ENCODE measurements around the gene INSR. TPM values are rescaled to one million over a fixed set of nuclear protein-coding genes. Genes with fewer than 3 reads are reported as not detected.

INSR gene
- total and polyA plus RNA-seq, 10 of the 15 experiments (the other 5 are each of a cell fraction or from before 2014, with no cell fraction given), result 4.2 to 34.9 (median 13.6) TPM

DNA sequence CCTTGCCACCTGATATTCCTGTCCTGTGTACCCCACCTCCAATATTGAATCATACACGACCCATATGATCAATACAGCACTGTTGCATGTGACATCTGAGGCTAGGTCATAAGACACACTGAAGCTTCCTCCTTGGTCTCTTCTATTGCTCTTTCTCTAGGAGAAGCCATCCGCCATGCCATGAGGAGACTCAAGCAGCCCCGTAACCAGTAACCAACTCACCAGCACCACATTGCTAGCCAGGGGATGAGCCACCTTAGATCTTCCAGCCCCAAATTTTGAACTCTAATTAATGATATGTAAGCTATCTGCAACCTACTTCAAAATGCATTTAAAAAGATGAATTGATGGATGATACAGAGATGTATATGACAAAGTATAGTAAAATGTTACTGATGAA lies 196.1 kb downstream of the INSR start:
- DNase-seq (ENCODE audit: low read depth, low spot score) (no peak), FAIRE-seq (no peak), ATAC-seq (no peak)
- ChIA-PET SMC1A (ENCODE audit: uncharacterized antibody, unreplicated experiment) (interaction anchor here (0.6 to 1.4 kb wide), 7 partner anchors 27 to 470 kb away, joined by 3 to 7 read pairs (median 3); no protein-coding TSS in a partner anchor), RAD21 (ENCODE audit: unreplicated experiment) (interaction anchor here (2.3 kb wide), 1 partner anchor 242 kb away, joined by 21 read pairs; no protein-coding TSS in a partner anchor), POLR2A (interaction anchor here (1.0 to 2.0 kb wide), 2 partner anchors 29 to 153 kb away, joined by 4 to 14 read pairs; partner anchors contain the start of gene ZNF557), CTCF (no interaction called here)
- Histone ChIP-seq H3K9me3 (replicated peaks; ENCODE audit: control insufficient read depth, insufficient read depth, low read length) (peaks cover 4% of the 10 kb centered on the region; the same call in 2 of the 3 replicates), H3K9ac (ENCODE audit: control insufficient read depth, insufficient read depth, low read length) (no peak overlapping the region; the same call in 1 of the 2 replicates), H3K79me2 (ENCODE audit: control insufficient read depth, insufficient read depth, low read length) (no peaks in the 10 kb centered on the region), H3K27ac (ENCODE audit: control insufficient read depth, insufficient read depth) (no peak overlapping the region), H3K36me3 (ENCODE audit: control insufficient read depth in 2 of 2, insufficient read depth in 2 of 2, low read length in 1 of 2) (no peaks in the 10 kb centered on the region), H3K4me2 (ENCODE audit: control insufficient read depth, insufficient read depth) (peak overlapping the region; percentile 81; the same call in 1 of the 2 replicates), H2AFZ (ENCODE audit: control insufficient read depth, low read depth, low read length) (peak overlapping the region; percentile 85), H3K4me3 (peak overlapping the region; percentile 76), H4K20me1 (ENCODE audit: control insufficient read depth, insufficient read depth) (no peaks in the 10 kb centered on the region), H3K4me1 (ENCODE audit: control insufficient read depth, insufficient read depth, low read length) (peaks cover 4% of the 10 kb centered on the region; the same call in 1 of the 2 replicates), H3K27me3 (replicated peaks in 1 of 2; ENCODE audit: control insufficient read depth in 2 of 2, insufficient read depth in 2 of 2, low read length in 1 of 2) (no peaks in the 10 kb centered on the region)
- 97% methylated on average over 3 of the region's 3 CpGs for WGBS (ENCODE audit: insufficient coverage, insufficient replicate concordance, low lambda C conversion rate, missing lambda C conversion rate)
- no TSS peak for BruUV-seq (replicated peaks)
- intact Hi-C loops (cut with micrococcal nuclease; ENCODE audit: unreplicated experiment), result loop anchor here (2.0 kb wide), 1 partner anchor 151 kb away; no protein-coding TSS in a partner anchor
- TF ChIP-seq SIX5 (IDR thresholded peaks at IDR 0.05; ENCODE audit: low read depth, low read length, severe bottlenecking) (no peak), TAF1 (IDR thresholded peaks at IDR 0.05; ENCODE audit: borderline replicate concordance, low read depth, low read length) (no peak), IKZF2 (IDR thresholded peaks at IDR 0.05) (no peak), NFXL1 (IDR thresholded peaks at IDR 0.05; ENCODE audit: borderline replicate concordance) (no peak), ZNF622 (IDR thresholded peaks at IDR 0.05) (no peak), SREBF1 (IDR thresholded peaks at IDR 0.05; ENCODE audit: low read length) (no peak), ZNF274 (IDR thresholded peaks at IDR 0.05; ENCODE audit: insufficient read depth, insufficient read length) (no peak), EED (IDR thresholded peaks at IDR 0.05; ENCODE audit: low read depth) (no peak), FOXM1 (IDR thresholded peaks at IDR 0.05; ENCODE audit: low read depth, low read length) (no peak)
- in situ Hi-C loops (cut with MboI), result no loop called here

DNA sequence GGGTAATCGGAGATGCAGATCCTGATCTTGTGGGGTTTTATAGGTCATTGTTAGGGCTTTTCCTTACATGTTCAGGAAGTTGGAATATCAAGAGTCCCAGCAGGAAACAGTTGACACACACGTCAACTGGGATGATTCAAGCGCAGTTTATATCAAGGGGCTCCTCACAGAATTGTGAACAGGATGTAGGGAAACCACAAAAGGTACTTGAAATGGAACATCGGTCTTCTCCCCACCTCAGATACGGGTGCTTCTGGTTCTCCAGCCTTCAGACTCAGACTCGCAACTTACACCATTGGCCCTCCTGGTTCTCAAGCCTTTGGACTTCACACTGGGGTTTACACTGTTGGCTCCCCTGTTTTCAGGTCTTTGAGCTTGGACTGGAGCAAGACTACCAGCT lies 205.2 kb downstream of the INSR start:
- Histone ChIP-seq H3K4me2 (ENCODE audit: control insufficient read depth, insufficient read depth) (no peak overlapping the region), H3K27ac (ENCODE audit: control insufficient read depth, insufficient read depth) (no peak overlapping the region), H3K79me2 (ENCODE audit: control insufficient read depth, insufficient read depth, low read length) (no peaks in the 10 kb centered on the region), H2AFZ (ENCODE audit: control insufficient read depth, low read depth, low read length) (no peak overlapping the region), H3K36me3 (ENCODE audit: control insufficient read depth in 2 of 2, insufficient read depth in 2 of 2, low read length in 1 of 2) (peaks cover 4 to 6% of the 10 kb centered on the region in 2 experiments; a peak in 3 of 4 replicates), H3K27me3 (replicated peaks in 1 of 2; ENCODE audit: control insufficient read depth in 2 of 2, insufficient read depth in 2 of 2, low read length in 1 of 2) (no peaks in the 10 kb centered on the region), H3K4me1 (ENCODE audit: control insufficient read depth, insufficient read depth, low read length) (no peaks in the 10 kb centered on the region), H3K4me3 (no peak overlapping the region), H3K9me3 (replicated peaks; ENCODE audit: control insufficient read depth, insufficient read depth, low read length) (peaks cover 27% of the 10 kb centered on the region), H3K9ac (ENCODE audit: control insufficient read depth, insufficient read depth, low read length) (no peak overlapping the region), H4K20me1 (ENCODE audit: control insufficient read depth, insufficient read depth) (no peaks in the 10 kb centered on the region)
- ChIA-PET SMC1A (ENCODE audit: uncharacterized antibody, unreplicated experiment) (no interaction called here), RAD21 (ENCODE audit: unreplicated experiment) (no interaction called here), POLR2A (no interaction called here), CTCF (no interaction called here)
- WGBS (ENCODE audit: insufficient coverage, insufficient replicate concordance, low lambda C conversion rate, missing lambda C conversion rate), result 75% methylated on average over 6 of the region's 6 CpGs
- FAIRE-seq (no peak), ATAC-seq (no peak), DNase-seq (ENCODE audit: low read depth, low spot score) (no peak)
- intact Hi-C loops (cut with micrococcal nuclease; ENCODE audit: unreplicated experiment) (no loop called here), in situ Hi-C loops (cut with MboI) (no loop called here)
- BruUV-seq (replicated peaks), result no TSS peak
- TF ChIP-seq, protein P1, sequence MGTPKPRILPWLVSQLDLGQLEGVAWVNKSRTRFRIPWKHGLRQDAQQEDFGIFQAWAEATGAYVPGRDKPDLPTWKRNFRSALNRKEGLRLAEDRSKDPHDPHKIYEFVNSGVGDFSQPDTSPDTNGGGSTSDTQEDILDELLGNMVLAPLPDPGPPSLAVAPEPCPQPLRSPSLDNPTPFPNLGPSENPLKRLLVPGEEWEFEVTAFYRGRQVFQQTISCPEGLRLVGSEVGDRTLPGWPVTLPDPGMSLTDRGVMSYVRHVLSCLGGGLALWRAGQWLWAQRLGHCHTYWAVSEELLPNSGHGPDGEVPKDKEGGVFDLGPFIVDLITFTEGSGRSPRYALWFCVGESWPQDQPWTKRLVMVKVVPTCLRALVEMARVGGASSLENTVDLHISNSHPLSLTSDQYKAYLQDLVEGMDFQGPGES (IDR thresholded peaks at IDR 0.05), result no peak
- TF ChIP-seq CHD1 (IDR thresholded peaks at IDR 0.05; ENCODE audit: low read depth, low read length) (no peak), ZNF24 (IDR thresholded peaks at IDR 0.05) (no peak)
- TF ChIP-seq, protein P2, sequence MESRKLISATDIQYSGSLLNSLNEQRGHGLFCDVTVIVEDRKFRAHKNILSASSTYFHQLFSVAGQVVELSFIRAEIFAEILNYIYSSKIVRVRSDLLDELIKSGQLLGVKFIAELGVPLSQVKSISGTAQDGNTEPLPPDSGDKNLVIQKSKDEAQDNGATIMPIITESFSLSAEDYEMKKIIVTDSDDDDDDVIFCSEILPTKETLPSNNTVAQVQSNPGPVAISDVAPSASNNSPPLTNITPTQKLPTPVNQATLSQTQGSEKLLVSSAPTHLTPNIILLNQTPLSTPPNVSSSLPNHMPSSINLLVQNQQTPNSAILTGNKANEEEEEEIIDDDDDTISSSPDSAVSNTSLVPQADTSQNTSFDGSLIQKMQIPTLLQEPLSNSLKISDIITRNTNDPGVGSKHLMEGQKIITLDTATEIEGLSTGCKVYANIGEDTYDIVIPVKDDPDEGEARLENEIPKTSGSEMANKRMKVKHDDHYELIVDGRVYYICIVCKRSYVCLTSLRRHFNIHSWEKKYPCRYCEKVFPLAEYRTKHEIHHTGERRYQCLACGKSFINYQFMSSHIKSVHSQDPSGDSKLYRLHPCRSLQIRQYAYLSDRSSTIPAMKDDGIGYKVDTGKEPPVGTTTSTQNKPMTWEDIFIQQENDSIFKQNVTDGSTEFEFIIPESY (IDR thresholded peaks at IDR 0.05), result no peak

Data from GM12878 (cell line).